Measurements from ENCODE around the gene CRAMP1. TPM values are rescaled to one million over a fixed set of nuclear protein-coding genes. Genes with fewer than 3 reads are reported as not detected.
"Not testable (repeated sequence)": the region's sequence is repeated elsewhere in the genome, so short reads cannot be mapped to it uniquely, and the experiment has no call there.

Gene CRAMP1
- total RNA-seq, 1 donor from 2014 or later, result 8.2 TPM

DNA sequence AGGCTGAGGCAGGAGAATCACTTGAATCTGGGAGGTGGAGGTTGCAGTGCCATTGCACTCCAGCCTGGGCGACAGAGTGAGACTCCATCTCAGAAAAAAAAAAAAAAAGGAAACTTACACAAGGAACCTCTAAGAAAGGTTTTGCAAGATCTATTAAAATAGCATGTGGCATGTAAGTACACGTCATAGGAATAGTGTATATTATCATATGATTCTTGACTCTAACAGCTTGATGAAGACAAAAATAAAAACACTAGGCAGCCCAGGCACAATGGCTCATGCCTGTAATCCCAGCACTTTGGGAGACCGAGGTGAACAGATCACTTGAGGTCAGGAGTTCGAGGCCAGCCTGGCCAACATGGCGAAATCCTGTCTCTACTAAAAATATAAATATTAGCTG is 16.6 kb upstream of the CRAMP1 start:
- not testable (repeated sequence) for DNase-seq (ENCODE audit: low spot score in 2 of 2); FAIRE-seq

DNA sequence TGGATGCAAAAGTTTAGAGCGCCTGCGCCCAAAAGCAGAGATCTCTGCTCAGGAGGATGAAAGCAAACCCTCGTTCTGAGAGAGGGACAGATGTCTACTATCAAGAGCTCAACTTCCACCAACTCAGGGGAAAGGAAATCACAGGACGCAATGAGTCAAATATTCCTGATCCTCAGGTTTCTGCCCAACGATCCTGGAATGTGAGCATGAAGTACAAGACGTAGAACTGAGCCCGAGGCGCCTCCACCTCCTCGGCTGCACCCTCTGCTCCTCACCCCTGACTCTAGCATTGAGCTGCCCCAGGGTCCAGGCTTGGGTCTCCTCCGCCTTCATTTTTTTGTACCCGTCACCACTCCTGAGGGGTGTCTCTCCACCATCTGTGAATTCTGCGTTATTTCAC is 15.6 kb upstream of the CRAMP1 start:
- DNase-seq (ENCODE audit: low spot score in 2 of 2) (no peak), FAIRE-seq (no peak)

DNA sequence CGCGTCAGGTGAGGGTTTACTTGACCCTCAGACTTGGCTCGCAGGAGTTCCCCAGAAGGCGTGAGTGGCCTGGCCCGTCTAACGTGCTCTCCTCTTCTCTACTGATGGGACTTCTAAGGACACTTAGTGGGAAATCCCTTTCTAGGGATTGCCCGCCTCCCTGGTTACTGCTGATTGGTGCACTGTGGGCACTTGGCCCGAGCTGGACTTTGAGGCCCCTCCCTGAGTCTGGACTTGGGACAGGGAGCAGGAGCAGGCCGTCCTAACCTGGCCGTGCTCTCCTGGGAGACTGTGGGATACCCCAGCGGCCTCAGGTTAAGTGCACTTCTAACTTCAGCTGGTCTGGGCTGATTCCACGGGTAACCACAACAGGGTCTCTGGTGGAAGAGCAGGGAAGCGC is 15.0 kb upstream of the CRAMP1 start:
- FAIRE-seq, result no peak
- no peak for DNase-seq (ENCODE audit: low spot score in 2 of 2)

DNA sequence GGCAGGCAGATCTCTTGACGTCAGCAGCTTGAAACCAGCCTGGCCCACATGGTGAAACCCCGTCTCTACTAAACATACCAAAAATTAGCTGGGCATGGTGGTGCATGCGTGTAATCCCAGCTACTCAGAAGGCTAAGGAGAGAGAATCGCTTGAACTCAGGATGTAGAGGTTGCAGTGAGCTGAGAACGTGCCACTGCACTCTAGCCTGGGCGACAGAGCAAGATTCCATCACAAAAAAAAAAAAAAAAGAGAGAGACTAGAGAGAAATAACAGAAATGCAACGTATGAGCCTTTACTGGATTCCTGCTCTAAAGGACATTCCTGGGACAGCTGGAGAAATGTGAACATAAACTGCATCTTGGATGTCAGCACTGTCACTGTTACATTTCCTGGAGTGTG is 11.1 kb upstream of the CRAMP1 start:
- FAIRE-seq (no peak), DNase-seq (ENCODE audit: low spot score in 2 of 2) (no peak)

DNA sequence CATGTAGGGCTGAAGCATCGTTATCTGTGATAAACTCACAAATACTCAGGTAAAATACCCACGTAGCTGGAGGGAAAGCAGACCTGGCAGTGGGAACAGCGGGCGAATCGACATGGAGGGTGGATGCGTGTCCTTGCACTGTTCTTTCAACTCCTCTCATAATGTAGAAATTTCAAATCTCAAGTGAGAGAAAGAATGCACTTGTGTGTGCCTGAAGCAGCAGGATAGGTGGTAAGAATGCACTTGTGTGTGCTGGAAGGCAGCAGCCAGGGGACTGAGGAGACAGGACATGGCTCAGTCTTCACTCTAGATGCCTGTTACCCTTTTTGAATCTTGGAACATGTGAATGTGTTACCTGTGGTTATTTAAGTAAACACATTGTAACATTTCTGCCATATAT is 10.7 kb upstream of the CRAMP1 start:
- no peak for FAIRE-seq
- DNase-seq (ENCODE audit: low spot score in 2 of 2), result no peak

DNA sequence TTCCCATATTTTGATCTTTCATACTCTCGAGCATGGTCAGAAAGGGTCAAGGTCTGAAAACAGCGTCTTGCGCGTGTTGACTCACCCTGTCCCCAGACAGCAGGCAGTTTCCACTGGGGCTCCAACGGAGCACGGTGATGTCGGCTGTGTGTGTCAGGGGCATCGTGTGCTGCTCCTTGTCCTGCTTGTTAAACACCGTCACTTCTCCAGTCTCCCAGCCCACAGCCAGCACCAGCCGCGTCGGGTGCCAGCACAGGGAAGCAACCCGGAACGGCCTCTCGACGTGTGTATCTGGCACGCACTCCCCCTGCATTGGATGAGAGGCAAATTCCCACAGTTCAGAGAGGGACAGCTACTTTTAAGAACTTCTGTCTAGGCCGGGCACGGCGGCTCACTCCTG is 9.9 kb upstream of the CRAMP1 start:
- FAIRE-seq (no peak), DNase-seq (ENCODE audit: low spot score in 2 of 2) (no peak)

DNA sequence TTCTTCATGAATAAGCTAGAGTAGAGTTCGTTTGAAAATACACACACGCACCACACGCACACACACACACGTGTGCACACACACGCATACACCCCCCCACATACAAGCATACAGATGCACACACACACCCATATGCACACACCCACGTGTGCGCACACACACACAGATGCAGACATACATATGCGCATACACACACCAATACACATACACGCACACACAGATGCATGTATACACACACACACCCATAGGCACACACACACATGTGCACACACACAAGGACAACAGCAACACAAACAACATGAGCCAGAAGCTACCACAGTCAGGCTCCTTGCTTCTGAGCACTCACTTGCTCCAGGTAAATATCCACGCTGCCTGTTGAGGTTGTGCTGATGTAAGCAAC is 5.4 kb upstream of the CRAMP1 start:
- DNase-seq (ENCODE audit: low spot score in 2 of 2) (no peak), FAIRE-seq (no peak)

DNA sequence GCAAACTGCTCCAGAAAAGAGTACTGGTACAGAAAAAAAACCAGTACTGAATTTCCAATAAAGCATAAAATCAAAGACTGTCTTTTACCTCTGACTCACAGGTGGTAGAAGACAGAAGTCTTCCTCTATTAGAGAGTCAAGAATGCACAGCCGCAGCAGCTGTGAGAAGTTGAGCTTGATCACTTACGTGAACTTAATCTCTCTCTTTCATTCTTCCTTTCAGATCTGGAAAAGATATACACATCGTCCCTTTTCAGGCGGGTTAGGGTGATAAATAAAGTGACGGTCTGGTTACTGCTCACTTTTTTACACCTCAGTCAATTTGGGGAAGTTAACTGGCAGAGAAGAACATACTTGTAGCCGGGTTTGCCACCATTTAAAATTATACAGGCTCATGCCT is 4.2 kb upstream of the CRAMP1 start:
- DNase-seq (ENCODE audit: low spot score in 2 of 2), result no peak
- FAIRE-seq, result no peak

DNA sequence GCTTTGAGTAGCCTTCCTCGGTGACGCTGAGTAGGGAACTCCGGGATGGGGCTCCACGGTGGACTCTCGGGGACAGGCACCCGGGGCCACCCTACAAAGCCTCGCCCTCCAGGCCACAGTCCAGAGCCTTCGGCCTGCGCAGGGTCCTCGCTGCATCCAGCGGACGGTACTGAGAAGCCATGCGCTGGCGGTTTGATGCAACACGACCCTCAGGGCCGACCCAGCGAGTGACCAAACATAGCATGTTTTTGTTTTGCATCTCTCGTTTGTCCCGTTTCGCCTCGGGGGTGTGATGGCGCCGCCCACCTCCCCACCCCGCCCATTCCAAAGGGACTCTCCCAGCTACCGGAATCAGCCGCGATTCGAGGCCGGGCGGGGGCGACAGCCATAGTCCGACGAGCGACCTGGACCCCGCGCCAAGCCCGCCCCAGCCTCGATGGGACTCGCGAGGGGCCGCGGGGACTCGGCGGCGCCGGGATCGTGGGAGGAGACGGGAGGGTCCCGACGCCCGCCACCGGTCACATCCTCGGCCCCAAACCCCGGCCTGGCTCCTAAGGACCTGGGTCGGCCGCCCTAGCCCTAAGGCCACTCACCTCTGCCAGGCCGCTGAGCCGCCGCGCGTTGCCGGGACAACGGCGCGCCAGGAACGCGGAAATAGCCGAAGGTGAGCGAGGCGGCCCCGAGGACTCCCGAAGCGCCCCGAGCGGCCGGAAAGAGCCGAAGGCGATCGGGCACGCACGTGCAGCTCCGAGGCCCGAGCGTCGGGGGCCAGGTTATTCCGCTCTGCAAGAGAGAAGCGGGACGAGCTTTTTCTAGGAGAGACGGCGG is 1.9 kb upstream of the CRAMP1 start:
- DNase-seq (ENCODE audit: low spot score in 2 of 2) (peak; percentile 91 to 93), FAIRE-seq (no peak)

DNA sequence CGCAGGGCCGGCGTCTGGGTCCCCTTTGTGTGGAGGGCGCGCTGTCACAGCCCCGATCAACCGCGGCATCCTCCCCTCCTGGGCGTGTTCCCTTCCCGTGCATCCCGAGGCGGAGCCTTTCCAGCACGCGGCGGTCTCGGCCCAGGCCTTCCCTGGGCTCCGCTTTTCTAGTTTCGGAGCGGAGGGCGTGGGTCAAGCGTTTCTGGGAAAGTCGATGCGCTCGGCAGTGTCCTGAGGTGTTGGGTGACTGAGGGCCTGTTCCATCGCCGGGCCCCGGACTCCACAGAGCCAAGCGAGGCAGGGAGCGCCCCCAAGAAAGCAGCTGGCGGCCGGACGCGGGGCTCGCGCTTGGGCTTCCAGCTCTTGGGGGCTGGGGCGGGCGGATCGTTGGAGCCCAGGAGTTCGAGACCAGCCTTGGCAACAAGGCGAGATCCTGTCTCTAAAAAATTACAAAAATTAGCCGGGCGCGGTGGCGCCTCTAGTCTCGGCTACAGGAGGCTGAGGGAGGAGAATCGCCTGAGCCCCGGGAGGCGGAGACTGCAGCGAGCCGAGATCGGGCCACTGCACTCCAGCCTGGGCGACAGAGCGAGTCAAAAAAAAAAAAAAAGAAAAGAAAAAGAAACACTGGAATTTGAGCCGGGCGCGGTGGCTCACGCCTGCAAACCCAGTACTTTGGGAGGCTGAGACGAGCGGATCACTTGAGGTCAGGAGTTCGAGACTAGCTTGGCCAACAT is 1.1 kb upstream of the CRAMP1 start:
- FAIRE-seq (no peak), DNase-seq (ENCODE audit: low spot score in 2 of 2) (no peak)

DNA sequence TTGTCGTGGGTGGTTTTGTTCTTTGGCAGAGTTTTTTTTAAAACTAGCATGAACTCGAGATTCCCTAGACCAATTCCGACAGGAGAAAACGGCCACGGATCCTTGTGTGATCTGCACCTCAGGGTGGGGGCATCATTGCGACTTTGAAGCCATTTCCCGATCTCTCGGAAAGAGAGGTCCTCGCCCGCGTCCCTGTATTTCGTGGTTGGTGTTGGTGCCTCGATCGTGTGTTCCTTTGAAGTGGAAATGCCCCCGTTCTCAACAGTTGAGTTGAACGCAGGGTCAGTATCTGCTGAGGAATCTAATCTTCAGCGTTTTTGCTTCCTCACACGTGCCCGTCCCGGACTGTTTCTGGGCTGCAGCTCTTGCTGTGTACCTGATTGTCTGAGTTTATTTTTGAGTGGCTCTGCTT is 1.1 kb downstream of the CRAMP1 start:
- FAIRE-seq (no peak), DNase-seq (ENCODE audit: low spot score in 2 of 2) (peak in 1 of 2 donors; percentile 53)

DNA sequence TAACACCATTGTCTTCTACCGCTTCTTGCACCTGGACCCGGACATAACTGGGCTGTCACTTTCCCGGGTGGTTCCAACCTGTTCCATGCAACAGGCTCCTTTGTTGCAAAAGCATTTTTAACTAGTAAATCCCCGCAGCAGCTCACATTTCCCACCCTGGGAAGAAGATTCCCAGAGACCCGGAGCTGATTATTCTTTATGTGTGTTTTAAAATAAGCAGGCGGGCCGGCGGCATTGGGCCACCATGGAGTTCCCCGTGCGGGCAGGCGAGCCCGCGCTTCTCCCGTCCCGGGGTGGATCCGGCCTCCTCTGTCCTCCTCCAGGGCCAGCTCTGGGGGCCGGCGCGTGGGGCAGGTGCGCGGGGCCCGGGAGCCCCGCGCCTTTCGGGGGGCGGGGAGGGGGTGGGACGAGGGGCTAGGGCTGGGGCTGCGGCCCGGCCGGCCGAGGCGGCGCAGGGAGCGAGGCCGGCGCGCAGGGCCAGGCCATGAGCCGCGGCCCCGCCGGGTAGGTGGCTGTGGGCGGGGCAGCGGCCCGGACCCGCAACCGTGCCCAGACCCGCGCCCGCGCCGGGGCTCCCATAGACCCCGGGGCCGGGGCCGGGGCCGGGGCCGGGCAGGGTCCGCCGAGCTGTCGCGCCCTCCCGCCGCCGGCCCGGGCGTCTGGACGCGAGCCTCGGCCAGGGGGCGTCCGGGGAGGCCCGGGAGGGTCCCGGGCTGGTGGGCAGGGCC is 1.7 kb downstream of the CRAMP1 start:
- DNase-seq (ENCODE audit: low spot score in 2 of 2) (peak in 1 of 2 donors; percentile 37), FAIRE-seq (no peak)

DNA sequence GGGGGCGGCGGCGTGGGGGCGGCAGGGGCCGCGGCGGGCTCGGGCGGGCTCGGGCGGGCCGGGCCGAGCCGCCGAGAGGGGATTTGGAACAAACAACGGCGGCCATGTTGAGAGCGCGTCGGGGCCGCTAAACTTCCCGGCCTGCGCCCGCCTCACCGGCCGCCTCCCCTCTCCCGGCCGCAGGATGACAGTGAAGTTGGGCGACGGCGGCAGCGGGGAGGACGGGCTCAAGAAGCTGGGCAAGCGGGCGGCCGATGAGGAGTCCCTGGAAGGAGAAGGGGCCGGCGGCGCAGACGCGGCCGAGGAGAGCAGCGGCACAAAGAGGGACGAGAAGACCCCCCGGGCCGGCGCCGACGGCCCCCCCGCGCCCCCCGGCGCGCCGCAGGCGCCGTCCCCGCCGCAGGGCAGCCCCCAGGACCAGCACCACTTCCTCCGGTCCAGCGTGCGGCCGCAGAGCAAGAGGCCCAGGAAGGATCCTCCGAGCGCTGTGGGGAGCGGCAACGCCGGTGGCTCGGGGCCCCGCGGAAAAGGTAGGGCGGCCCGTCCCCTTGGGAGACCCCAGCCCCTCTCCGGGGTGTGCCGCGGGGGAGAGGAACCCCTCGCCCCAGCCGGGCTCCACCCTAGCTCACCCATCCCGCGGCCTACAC is 2.4 kb downstream of the CRAMP1 start:
- FAIRE-seq (no peak), DNase-seq (ENCODE audit: low spot score in 2 of 2) (peak; percentile 53 to 59)

DNA sequence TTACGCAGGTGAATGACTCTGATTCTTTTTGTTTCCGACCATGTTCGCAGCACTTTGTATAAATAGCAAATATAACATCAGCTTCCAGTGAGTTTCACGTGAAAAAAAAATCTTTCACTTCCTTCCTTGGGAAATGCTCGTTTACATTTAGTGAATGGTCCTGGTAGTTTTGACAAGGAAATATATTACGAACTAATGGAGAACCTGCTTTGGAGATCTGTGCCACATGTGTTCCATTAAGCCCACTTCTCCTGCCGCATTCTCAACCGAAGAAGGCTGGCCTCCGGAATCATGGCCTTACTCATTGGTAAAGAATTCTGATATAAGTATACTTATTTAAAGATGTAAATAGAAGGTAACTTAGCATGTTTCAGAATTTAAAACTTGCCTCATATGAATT is 3.6 kb downstream of the CRAMP1 start:
- DNase-seq (ENCODE audit: low spot score in 2 of 2), result no peak
- FAIRE-seq, result no peak

DNA sequence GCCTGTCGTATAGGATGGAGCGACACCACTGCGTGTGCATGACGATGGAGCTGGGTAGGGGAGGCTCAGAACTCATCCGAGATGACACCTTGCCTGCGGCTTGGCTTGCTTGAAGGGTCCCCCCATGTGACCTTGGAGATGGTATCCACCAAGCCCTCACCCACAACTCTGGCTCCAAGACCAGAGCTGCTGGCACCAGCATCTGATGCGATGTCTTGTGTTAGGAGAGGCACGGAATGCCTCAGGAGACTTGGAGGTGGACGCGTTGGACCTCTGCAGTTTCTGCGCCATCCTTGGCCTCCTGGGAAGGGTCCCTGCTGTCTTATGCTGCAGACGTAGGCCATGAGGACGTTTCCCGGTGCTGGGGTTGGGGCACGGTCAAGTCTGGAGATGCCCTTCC is 7.8 kb downstream of the CRAMP1 start:
- FAIRE-seq, result no peak

DNA sequence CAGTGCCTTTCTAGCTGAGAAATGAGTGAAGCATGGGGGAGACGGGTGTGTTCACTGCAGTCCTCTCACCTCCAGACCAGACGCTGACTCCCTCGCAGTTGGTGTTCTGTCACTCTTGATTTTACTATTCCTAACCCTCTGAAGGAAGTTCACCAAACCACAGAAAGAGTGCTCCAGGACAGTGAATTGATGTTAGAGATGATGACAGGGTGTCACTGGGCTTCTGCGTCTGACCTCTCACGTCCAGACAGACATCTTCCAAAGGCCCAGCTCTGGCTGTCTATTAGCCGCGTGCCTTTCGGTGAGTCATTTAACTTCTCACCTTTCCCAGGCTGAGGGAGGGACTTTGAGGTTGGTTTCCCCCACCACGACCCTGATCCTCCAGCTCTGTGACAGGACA is 8.2 kb downstream of the CRAMP1 start:
- DNase-seq (ENCODE audit: low spot score in 2 of 2) (no peak), FAIRE-seq (no peak)

More for the DNA sequence above, 7.8 kb downstream of the CRAMP1 start:
- no peak for DNase-seq (ENCODE audit: low spot score in 2 of 2)

DNA sequence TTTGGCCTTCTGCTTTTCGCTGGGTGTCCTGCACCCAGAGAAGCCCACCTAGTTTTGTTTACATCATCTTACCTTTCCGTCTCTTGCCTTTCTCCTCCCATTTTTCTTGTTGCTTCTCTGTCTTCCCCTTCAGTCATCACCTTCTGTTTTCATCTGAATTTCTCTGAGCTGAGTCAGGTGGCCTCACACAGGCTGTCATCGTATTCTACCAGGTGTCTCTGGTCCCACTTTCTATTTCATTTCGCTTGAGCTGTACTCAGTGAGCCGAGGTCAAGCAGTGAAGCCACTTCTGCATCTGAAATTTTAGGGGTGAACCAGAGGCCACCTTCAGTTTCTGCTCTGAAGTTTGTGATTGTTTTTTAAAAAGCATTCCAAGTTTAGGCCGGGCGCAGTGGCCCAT is 9.7 kb downstream of the CRAMP1 start:
- FAIRE-seq (no peak), DNase-seq (ENCODE audit: low spot score in 2 of 2) (no peak)

DNA sequence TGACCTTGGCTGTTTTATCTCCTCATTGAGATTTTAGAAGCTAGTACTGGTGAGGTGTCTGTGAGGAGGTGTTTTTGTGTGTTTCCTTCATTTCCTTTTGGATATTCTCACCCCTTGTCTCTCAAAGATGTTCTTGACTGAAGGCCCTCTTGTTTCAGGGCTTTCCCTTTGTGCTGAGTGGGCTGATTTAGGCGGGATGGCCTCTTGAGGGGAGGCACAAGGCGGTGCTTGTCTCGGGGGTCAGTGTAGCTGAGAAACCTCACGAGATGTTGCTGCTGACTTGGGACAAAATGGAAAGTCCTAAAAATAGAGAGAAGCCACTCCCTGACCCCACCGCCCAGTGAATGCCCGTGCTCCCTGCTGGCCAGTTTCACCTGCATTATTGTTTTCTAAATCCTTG is 14.2 kb downstream of the CRAMP1 start:
- FAIRE-seq, result no peak
- no peak for DNase-seq (ENCODE audit: low spot score in 2 of 2)

DNA sequence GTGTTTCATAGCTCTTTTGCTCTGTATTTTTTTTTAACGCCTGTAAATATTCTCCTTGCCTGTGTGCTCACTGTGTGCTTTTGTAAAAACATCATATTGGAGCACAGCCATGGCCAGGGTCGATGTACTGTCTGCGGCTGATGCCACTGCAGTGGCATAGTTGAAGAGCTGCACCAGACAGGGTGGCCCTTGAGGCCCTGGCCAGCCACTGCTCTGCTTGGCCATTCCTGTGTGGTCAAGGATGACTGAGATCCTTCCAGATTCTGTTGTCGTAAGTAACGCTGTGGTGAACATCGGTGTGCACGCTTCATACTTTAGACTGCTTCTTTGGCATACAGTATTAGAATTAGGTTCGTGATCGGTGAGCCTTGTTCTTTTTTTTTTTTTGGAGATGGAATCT is 14.6 kb downstream of the CRAMP1 start:
- no peak for FAIRE-seq
- no peak for DNase-seq (ENCODE audit: low spot score in 2 of 2)

DNA sequence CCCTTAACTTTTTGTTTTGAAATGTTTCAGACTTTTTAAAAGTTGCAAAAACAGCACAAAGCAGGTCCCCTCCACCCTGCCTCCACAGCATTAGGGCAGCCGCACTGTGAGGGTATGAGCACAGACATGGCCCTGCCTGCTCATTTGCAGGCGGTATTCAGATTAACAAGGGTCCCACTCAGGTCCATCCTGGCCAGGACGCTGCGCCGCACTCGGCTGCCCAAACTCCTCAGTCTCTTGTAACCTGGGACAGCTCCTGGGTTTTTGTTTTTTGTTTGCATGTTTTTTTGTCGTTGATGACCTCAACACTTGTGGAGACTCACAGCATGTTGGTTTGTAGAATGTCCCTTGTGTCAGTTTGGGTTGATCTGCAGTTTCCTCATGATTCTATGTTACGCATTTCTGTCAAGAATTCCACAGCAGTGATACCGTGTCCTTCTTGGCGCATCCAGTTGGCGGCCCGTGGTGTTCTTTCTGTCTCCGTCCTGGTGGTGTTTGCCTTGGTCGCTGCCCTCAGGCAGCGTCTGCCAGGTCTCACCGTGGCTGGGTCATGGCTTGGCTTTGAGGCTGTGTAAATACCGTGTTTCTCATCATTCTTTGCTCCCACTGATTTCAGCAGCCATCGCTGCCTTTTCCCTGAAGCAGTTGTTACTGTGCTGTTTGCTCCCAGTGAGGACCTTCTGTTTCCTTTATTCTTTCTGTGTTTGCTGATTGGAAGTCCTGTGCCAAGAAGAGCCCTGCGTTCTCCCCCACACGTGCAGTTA is 18.5 kb downstream of the CRAMP1 start:
- DNase-seq (ENCODE audit: low spot score in 2 of 2), result no peak
- no peak for FAIRE-seq
